H54 (cell line): ENCODE results near the gene SSH2.

Experiments used
- DNase-seq: peaks from one replicate; pipeline ENCODE4 v3.0.0; 2011; ENCODE audit warnings: low spot score, mixed read lengths; ENCODE audit not compliant: insufficient read length
- FAIRE-seq: peaks from 3 replicates; lab custom pipeline; 2011; peaks lifted over from hg19 to GRCh38; lab: Jason Lieb, UNC
- POLR2A ChIP-seq: IDR thresholded peaks from 2 replicates; pipeline ENCODE4 v1.6.1; 2011; ENCODE audit warnings: low read depth, mild to moderate bottlenecking, low read length

The SSH2 gene

GRCh38 chr17:29591737-29592608 is 338.1 kb downstream of the SSH2 start:
- peak; percentile 83 for DNase-seq
- no peak for FAIRE-seq
- TF ChIP-seq POLR2A, result no peak

GRCh38 chr17:29591146-29591736 is 338.8 kb downstream of the SSH2 start:
- DNase-seq (peak; percentile 50), FAIRE-seq (no peak)
- TF ChIP-seq POLR2A, result no peak

- DNase-seq (peak; percentile 42), FAIRE-seq (no peak)
- no peak for TF ChIP-seq POLR2A
Measured at GRCh38 chr17:29590411-29591145, 339.4 kb downstream of the SSH2 start.

- FAIRE-seq (no peak), DNase-seq (peak; percentile 79)
- peak; percentile 80 for TF ChIP-seq POLR2A
Measured at GRCh38 chr17:29589524-29590410, 340.3 kb downstream of the SSH2 start, which contains the start of gene GIT1. TSS of gene GIT1 (minus strand) at chr17:29589648. CDS start at chr17:29589378, 270 bp downstream.

GRCh38 chr17:29588562-29589411 is 341.2 kb downstream of the SSH2 start:
- no peak for FAIRE-seq
- DNase-seq, result peak; percentile 35
- TF ChIP-seq POLR2A, result no peak

- FAIRE-seq, result no peak
- DNase-seq, result no peak
- no peak for TF ChIP-seq POLR2A
Measured at GRCh38 chr17:29588017-29588561, 341.9 kb downstream of the SSH2 start.

GRCh38 chr17:29587591-29587990 is 342.4 kb downstream of the SSH2 start:
- FAIRE-seq, result no peak

GRCh38 chr17:29586676-29587469 is 343.2 kb downstream of the SSH2 start:
- no peak for TF ChIP-seq POLR2A
- no peak for DNase-seq
- no peak for FAIRE-seq

More at GRCh38 chr17:29587591-29587990, 342.4 kb downstream of the SSH2 start:
- TF ChIP-seq POLR2A, result no peak
- DNase-seq, result no peak

- DNase-seq (no peak), FAIRE-seq (no peak)
- no peak for TF ChIP-seq POLR2A
Measured at GRCh38 chr17:29585080-29585751, 344.8 kb downstream of the SSH2 start.

- no peak for TF ChIP-seq POLR2A
- FAIRE-seq, result no peak
- no peak for DNase-seq
Measured at GRCh38 chr17:29584452-29585079, 345.5 kb downstream of the SSH2 start.
